Pulmonary artery endothelial cell (primary cell): Measurements from ENCODE around the gene NDFIP1. TPM values are rescaled to one million over a fixed set of nuclear protein-coding genes. Genes with fewer than 3 reads are reported as not detected.

Experiments
- DNase-seq: peaks from one replicate; pipeline ENCODE4 v3.0.0-alpha.2; 2011; ENCODE audit warnings: low read depth, low spot score
- total RNA-seq: library from RNA; depleted of rRNA; stranded (reverse); fragments of >200 nt; gene quantifications from 2 replicates; pipeline ENCODE4 v1.2.3, GENCODE V29; 2014

Gene NDFIP1
- total RNA-seq, 1 donor from 2014 or later, result 36.8 TPM

DNA sequence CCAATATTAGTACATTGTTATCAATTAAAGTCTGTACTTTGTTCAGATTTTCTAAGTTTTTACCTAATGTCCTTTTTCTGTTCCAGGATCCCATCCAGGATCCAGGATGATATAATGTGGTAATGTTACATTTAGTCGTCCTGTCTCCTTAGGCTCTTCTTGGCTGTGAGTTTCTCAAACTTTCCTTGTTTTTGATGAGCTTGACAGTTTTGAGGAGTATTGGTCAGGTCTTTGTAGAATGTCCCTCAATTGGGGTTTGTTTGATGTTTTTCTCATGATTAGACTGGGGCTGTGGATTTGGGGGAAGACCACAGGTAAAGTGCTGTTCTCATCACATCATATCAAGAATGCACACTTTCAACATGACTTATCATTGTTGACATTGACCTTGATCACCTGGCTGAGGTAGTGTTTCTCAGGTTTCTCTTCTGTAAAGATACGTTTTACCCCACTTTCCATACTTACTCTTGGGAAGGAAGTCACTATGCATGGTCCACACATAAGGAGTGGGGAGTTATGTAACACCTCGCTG lies 9.6 kb downstream of the NDFIP1 start:
- no peak for DNase-seq

DNA sequence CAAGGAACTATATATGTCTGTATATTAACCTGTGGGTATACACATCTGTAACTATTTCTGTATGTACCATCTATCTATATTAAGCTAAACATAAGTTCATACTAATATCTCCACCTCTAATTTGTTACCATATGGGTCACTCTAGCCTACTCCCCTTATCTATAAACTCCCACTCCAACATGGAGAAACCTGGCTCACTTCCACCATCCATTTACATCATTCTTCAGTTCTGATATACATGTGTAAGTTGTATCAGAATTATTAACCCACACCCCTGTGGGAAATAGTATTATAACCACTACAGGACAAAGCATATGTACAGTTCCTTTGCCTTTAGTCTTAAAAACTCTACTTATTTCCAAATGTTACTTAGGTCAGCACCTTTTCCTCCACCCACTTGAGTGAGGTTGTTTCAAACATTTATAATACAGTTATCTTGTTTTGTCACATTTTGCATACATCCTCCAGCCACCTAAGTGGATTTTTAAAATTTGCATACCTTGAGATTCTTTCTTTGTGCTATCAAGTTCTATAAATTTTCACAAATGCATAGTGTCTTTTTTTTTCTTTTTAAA lies 10.6 kb downstream of the NDFIP1 start:
- DNase-seq, result no peak

DNA sequence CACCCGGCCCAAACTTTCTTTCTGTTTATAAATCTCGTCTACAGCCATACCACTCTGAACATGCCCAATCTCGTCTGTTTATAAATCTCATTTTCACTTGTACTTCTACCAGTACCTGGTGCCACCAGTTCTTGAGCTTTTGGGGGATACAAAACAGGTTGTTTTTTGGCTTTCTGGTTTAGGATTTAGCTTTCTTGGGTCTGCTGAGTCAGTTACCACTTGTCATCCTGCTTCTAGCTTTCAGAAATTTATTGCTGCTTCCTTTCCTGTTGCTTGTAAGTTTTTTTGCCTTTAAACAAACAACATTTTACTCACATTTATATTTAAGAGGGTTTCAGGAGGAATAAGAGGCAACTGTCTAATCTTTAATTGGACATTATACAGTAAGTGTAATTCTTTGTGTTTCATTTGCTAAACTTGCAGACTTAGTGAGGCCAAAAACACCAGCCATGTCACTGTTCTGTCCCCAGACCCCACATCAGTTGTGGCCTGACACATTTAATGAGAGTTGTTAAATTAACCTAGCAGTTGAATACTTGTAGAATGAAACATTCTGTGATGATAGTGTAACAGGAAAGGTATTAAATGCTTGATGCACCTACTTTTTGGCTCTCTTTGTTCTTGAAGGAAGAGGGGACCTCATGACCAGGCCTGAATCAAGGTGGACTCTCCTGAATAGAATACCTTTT lies 11.8 kb downstream of the NDFIP1 start:
- DNase-seq, result no peak

DNA sequence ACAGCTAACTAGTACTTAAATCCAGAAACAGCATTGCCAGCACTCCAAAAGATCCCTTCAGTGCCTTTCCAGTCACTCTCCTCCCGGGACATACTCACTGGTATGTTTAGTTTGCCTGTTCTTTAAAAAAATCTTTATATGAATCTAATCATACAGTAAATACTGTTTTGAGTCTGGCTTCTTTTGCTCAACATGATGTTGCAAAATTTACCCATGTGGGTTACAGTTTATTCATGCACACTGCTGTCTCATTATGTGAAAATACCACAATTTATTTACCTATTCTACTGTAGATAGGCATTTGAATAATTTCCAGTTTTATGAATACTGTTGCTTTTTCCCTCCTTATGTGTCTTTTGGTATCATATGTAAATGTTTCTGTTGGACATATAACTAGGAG lies 13.5 kb downstream of the NDFIP1 start:
- no peak for DNase-seq

DNA sequence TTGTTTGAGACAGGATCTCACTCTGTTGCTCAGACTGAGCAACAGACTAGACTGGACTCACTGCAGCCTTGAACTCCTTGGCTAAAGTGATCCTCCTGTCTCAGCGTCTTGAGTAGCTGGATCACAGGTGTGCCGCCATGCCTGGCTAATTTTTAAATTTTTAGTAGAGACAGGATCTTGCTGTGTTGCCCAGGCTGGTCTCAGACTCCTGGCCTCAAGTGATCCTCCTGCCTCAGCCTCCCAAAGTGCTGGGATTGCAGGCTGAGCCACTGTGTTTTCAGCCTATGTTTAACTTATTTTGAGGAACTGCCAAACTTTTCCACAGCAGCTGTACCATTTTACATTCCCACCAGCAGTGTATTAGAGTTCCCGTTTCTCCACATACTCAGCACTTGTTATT lies 16.8 kb downstream of the NDFIP1 start:
- no peak for DNase-seq

DNA sequence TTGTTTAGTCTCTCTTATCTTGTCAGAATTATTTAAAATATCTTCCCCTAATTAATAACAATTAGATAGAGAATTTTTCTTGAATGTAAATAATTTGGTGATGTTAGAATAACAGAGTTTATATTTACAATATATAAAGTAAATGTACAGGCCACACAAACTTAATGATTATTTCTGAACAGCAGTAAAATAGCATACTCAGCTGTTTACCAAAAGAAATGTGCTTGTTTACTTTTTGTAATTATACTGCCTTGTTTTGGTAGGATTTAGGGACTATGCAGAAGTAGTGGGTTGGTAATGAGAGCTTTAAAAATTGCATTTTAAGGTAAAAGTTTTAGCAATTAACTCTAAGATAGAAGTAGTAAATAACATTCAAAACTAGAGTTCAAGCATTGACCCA lies 17.4 kb downstream of the NDFIP1 start:
- no peak for DNase-seq

DNA sequence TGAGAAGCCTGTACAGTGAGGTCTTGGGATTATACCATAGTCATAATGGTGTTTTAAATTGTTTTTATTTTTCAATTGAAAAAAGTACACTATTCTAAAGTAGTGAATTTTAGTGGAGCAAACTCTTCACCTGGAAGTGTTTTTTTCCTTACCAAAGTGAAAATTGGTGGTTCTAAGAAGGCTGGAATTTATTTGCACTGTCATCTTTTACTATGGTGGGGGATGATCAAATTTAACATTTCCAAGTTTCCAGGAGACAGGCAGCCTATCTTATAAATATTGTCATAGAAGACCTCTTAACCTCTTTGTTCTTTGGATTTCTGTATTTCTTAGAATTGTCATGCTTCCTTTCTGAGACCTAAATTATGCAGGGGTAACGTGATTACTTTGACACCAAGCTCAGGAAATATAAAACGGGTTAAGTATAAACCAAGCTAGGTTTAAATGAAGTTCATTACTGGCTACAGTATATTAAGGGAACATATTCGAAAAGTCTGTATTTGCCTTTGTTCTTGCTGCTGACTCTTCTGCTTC lies 20.2 kb downstream of the NDFIP1 start:
- DNase-seq, result no peak

DNA sequence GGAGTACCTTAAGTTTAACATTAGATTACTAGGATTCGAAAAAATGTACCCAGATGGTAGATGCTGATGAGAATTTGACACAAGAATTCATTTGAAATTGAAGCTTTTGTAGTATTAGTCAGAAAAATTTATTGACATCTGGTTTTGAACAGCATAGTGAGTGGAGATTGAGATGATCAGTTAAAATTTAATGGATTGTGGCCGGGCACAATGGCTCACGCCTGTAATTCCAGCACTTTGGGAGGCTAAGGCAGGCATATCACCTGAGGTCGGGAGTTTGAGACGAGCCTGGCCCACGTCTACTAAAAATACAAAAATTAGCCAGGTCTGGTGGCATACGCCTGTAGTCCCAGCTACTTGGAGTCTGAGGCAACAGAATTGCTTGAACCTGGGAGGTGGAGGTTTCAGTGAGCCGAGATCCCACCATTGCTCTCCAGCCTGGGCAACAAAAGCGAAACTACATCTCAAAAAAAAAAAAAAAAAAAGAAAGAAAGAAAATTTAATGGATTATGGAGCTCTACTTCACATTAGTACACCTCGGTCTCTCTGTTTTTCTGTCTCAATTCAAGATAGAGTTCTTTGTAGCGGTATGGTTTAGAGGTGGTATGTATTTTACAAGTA lies 21.0 kb downstream of the NDFIP1 start:
- no peak for DNase-seq

DNA sequence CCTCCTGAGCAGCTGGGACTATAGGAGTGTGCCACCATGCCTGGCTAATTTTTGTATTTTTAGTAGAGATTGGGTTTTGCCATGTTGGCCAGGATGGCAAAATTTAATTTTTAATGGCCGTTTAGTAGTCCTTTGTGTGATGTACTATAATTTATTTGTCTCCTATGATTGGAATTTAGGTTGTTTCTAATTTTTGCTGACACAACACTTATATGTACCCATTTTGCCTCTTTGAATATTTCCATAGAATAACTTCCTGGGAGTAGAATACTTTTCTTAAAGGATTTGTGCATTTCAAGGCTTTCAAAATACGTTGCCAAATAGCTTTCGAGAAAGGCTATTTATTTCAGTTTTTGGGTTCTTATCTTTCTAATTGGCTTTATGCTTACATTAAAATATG lies 22.8 kb downstream of the NDFIP1 start:
- DNase-seq, result no peak

DNA sequence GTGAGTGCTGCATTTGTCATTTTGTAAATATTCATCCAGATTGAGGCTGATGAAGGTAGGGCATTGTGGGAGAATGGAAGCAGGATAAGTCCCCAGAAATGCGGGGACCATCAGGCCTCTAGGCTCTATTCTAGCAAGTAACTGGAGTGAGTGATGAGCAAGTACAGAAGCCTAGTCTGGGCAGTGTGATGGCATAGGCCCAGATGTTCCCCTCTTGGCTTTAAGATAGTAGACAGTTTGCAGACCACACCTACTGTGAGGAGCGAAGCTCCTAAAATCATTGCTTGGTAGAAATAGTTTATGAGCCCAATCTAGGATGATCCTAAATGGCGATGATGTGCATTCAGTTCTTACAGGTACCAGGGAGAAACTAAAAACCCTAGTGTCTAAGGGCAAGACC lies 24.3 kb downstream of the NDFIP1 start:
- no peak for DNase-seq

DNA sequence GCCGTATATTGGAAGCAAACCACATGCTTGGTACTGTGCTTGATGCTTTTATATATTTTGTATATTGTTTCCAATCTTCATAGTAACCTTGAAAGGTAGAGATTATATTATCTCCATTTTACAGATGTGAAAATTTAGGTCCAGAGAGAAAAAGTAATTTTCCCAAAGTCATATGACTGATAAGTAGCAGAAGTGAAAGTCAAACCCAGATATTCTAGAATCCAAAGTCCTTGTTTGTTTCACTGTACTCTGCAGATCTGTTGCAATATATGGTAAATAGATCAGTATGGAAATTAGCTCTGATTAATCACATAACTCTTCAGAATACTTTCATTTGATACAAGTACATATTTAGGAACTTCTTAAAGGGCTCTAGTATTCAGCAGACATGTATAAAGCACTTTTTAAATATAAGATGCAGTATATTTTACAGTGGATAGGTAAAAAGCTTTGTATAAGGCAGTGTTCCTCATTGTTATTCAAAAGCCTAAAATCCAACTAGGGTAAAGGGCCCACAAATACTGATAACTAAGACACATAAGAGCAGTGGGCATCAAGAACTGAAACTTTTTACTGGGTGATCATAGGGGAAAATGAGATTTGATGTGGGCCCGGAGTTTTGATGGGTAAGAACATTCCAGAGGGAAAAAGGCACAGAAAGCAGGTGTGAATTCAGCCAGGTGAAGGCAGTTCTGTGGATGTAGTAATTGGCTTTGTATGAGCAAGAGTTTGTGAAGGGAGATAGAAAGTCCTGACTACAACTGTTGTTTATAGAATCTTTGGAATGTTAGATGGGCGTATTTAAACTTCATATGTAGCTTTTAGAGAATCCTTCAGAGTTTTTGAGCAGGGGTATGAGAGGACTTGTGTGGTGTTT lies 25.0 kb downstream of the NDFIP1 start:
- no peak for DNase-seq

DNA sequence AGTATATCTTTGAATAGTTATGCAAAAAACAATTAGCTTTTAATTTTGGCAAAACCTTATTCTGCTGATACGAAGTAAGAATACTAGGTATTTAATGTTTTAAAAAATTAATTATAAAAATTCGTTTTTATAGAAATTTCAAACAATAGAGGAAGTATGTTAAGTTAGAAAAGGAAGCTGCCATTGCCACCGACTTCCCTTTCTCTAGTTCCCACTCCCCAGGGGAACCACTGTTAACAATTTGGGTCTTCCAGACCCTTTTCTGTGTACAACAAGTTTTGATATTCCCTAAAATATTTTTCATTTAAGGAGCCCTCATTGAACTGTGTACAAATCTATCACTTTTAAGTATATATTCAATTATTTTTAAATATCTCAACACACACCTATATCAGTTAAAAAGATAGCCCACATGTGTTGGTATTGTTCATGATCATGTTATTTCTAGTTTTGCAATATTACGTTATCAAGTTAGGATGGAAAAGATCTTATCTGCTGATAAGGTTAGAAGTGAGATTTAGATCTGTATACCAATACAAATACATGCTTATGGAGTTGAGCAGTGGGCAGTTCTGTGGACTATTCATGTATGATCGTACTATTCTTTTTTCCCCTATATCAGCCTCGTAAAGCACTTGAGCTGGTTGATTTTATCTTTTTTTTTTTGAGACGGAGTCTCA lies 25.9 kb downstream of the NDFIP1 start:
- DNase-seq, result no peak

DNA sequence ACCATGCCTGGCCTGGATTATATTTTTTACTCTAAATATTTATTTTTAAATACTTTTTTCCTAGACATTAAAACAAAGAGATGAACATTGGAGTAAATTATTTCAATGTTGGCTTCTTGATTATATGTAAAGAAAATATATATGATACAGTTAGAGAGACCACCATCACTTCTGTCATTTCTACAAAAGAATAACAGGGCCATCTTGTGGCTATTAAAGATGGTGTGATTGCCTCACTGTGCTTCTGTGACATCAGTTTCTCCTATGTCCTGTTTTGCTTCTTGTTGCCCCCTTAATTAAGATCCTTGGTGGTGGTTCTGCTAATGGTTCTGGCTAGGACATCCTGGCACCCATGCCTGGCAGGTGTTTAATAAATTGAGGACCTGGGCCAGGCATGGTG lies 32.9 kb downstream of the NDFIP1 start:
- DNase-seq, result no peak

DNA sequence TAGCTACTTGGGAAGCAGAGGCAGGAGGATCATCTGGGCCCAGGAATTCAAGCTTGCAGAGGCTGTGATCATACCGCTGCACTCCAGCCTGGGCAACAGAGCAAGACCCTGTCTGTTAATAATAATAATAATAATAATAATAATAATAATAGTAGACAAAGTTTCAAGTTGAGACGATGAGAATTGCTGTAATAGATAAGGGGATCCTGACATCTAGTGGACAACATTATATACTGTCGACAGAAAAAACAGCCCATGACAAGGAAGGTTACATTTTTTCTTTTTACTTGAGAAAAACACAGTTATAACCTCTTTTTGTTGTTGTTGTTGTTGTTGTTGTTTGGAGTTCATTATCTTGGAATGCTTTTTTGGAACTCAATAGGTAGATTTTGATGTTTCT lies 35.3 kb downstream of the NDFIP1 start:
- DNase-seq, result peak; percentile 22

DNA sequence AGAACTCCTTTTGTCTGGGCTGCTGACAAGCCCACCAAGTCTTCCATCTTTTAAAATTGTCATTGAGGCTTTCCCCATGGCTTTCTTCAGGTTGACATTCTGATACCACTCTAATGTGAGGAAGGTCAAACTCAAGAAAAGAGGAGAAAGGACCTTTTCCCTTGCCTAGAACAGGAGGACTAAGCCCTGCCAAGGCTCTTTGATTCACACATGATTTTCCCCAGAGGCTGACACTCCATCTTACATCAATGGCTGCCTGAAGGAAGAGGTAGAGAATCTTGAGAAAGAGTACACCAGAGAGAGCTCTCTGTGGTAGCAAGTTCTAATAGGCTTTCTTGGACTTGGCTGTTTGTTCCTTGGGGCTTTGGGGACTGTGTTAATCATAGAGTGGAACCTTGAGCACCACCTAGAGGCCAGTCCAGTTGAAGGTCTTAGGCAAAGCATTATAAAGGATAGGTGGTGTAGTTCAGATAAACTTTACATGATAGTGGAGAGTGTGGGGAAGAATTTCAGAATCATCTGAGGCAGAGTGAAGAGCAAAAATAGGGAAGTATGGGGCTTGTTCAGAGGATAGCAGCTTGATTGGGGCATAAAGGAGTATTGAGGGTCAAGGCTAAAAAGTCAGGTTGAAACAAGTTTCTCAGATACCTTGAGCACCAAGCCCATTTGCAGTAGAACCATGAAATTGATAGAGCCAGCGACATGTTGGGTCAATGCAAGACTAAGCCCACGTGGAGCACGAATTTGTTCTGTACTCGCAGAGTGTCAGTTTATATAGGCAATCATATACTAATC lies 36.7 kb downstream of the NDFIP1 start:
- no peak for DNase-seq

DNA sequence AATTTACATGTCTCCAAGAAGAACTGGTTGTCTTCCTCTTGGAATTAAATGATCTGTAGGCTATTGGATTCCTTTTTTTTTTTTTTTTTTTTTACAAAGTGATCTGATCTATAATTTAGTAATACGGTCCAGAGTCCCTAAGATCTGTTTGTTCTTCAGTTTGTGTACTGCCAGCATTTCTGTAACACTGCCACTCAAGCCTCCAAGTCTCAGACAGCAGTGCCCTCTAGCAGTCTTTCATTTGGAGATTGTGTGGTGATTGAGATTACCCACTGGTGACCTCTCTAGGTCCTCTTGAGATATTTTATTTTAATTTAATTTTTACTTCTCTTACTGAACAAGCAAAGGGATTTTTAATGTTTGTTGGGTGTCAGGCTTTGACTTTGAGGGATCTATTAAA lies 40.8 kb downstream of the NDFIP1 start:
- no peak for DNase-seq

DNA sequence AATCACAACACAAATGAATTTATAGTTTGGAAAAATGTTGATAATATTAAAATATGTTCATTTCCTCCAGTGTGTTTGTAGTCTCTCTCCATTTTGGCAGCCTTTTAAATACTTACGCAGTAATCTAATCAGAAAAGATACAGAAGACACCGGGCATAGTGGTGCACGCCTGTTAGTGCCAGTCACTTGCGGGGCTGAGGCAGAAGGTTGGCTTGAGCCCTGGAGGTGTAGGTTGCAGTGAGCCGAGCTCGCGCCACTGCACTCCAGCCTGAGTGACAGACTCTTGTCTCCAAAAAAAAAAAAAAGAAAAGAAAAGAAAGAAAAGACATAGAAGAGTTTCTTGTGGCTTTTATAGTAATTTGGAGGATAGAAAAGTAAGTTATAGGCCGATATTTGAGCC lies 41.9 kb downstream of the NDFIP1 start:
- no peak for DNase-seq

DNA sequence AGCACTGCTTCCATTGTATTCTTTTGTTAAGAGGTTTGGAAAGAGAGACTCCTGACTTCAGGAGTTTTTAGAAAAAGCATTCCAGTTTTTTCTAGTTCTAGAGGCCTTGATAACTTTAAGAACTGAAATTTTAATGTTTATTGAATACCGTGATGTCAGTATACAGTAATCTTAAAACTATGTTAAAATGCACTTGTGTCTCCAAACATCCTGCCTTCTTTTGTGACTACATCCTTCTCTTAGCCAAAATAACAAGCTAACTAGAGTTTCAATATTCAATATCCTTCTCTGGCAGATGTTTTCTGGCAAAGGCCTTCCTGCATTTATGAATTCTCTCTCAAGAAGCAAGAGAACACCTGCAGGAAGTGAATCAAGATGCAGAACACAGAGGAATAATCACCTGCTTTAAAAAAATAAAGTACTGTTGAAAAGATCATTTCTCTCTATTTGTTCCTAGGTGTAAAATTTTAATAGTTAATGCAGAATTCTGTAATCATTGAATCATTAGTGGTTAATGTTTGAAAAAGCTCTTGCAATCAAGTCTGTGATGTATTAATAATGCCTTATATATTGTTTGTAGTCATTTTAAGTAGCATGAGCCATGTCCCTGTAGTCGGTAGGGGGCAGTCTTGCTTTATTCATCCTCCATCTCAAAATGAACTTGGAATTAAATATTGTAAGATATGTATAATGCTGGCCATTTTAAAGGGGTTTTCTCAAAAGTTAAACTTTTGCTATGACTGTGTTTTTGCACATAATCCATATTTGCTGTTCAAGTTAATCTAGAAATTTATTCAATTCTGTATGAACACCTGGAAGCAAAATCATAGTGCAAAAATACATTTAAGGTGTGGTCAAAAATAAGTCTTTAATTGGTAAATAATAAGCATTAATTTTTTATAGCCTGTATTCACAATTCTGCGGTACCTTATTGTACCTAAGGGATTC lies 43.1 kb downstream of the NDFIP1 start:
- DNase-seq, result peak; percentile 60

DNA sequence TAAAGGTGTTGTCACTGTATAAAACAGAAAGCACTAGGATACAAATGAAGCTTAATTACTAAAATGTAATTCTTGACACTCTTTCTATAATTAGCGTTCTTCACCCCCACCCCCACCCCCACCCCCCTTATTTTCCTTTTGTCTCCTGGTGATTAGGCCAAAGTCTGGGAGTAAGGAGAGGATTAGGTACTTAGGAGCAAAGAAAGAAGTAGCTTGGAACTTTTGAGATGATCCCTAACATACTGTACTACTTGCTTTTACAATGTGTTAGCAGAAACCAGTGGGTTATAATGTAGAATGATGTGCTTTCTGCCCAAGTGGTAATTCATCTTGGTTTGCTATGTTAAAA lies 43.8 kb downstream of the NDFIP1 start:
- DNase-seq, result no peak
